ENCODE data around the gene TMEM131. TPM values are rescaled to one million over a fixed set of nuclear protein-coding genes. Genes with fewer than 3 reads are reported as not detected.

TMEM131 gene
- total RNA-seq, 1 donor from 2014 or later: 59.4 TPM

- Mint-ChIP-seq H3K4me3 (no peak overlapping the region), H3K9me3 (no peaks in the 10 kb centered on the region), H3K4me1 (peaks cover 28% of the 10 kb centered on the region), H3K27me3 (ENCODE audit: insufficient read depth, low read depth) (peaks cover 6% of the 10 kb centered on the region), H3K36me3 (peaks cover 11% of the 10 kb centered on the region), H3K27ac (no peak overlapping the region)
- no peak for DNase-seq (ENCODE audit: low spot score)
- H3K79me2 ChIP-seq (ENCODE audit: low read depth): no peaks in the 10 kb centered on the region
- H3K36me3 ChIP-seq: no peaks in the 10 kb centered on the region
- peaks cover 11% of the 10 kb centered on the region for H3F3A ChIP-seq (ENCODE audit: low read depth)
- H3K4me1 ChIP-seq: peaks cover 17% of the 10 kb centered on the region
- no peaks in the 10 kb centered on the region for H3K27me3 ChIP-seq
- H4K20me1 ChIP-seq (ENCODE audit: low read depth): no peaks in the 10 kb centered on the region
- peak overlapping the region; percentile 36 for H3K4me2 ChIP-seq
- H3K9ac ChIP-seq: no peak overlapping the region
- no peak overlapping the region for H3K4me3 ChIP-seq
- H3K27ac ChIP-seq: no peak overlapping the region
- no peak overlapping the region for H2AFZ ChIP-seq (replicated peaks)
- no peaks in the 10 kb centered on the region for H3K9me3 ChIP-seq (ENCODE audit: low read depth)
- TF ChIP-seq EZH2phosphoT487 (IDR thresholded peaks at IDR 0.05) (no peak), EZH2 (IDR thresholded peaks at IDR 0.05) (no peak), CTCF (IDR thresholded peaks at IDR 0.05) (no peak)
Observed at GRCh38 chr2:97752342-97753334, 243.1 kb downstream of the TMEM131 start.

GRCh38 chr2:97751752-97752151, 244.0 kb downstream of the TMEM131 start:
- H3K36me3 Mint-ChIP-seq: peaks cover 7% of the 10 kb centered on the region
- no peak overlapping the region for H3K27ac Mint-ChIP-seq
- H3K79me2 ChIP-seq (ENCODE audit: low read depth): no peaks in the 10 kb centered on the region
- peaks cover 11% of the 10 kb centered on the region for H3F3A ChIP-seq (ENCODE audit: low read depth)
- H3K4me1 ChIP-seq: peaks cover 17% of the 10 kb centered on the region
- TF ChIP-seq EZH2 (IDR thresholded peaks at IDR 0.05) (no peak), CTCF (IDR thresholded peaks at IDR 0.05) (no peak), EZH2phosphoT487 (IDR thresholded peaks at IDR 0.05) (no peak)
- H3K9me3 Mint-ChIP-seq: no peaks in the 10 kb centered on the region
- peaks cover 31% of the 10 kb centered on the region for H3K4me1 Mint-ChIP-seq
- no peak overlapping the region for H3K9ac ChIP-seq
- H3K27me3 ChIP-seq: no peaks in the 10 kb centered on the region
- H3K4me2 ChIP-seq: peak overlapping the region; percentile 36
- no peak overlapping the region for H3K27ac ChIP-seq
- peaks cover 6% of the 10 kb centered on the region for H3K27me3 Mint-ChIP-seq (ENCODE audit: insufficient read depth, low read depth)
- H3K4me3 Mint-ChIP-seq: no peak overlapping the region
- H4K20me1 ChIP-seq (ENCODE audit: low read depth): no peaks in the 10 kb centered on the region
- H2AFZ ChIP-seq (replicated peaks): peak overlapping the region; percentile 55
- no peaks in the 10 kb centered on the region for H3K9me3 ChIP-seq (ENCODE audit: low read depth)
- no peak for DNase-seq (ENCODE audit: low spot score)
- H3K4me3 ChIP-seq: no peak overlapping the region
- H3K36me3 ChIP-seq: no peaks in the 10 kb centered on the region

- Mint-ChIP-seq H3K27ac (no peak overlapping the region), H3K4me3 (no peak overlapping the region), H3K9me3 (no peaks in the 10 kb centered on the region), H3K4me1 (peaks cover 31% of the 10 kb centered on the region), H3K36me3 (peaks cover 2% of the 10 kb centered on the region), H3K27me3 (ENCODE audit: insufficient read depth, low read depth) (peaks cover 3% of the 10 kb centered on the region)
- H3K9me3 ChIP-seq (ENCODE audit: low read depth): no peaks in the 10 kb centered on the region
- no peaks in the 10 kb centered on the region for H4K20me1 ChIP-seq (ENCODE audit: low read depth)
- no peak overlapping the region for H3K4me3 ChIP-seq
- DNase-seq (ENCODE audit: low spot score): no peak
- H3K9ac ChIP-seq: no peak overlapping the region
- TF ChIP-seq CTCF (IDR thresholded peaks at IDR 0.05) (no peak), EZH2 (IDR thresholded peaks at IDR 0.05) (no peak), EZH2phosphoT487 (IDR thresholded peaks at IDR 0.05) (no peak)
- no peak overlapping the region for H2AFZ ChIP-seq (replicated peaks)
- no peaks in the 10 kb centered on the region for H3K27me3 ChIP-seq
- H3K79me2 ChIP-seq (ENCODE audit: low read depth): no peaks in the 10 kb centered on the region
- H3K4me2 ChIP-seq: no peak overlapping the region
- peaks cover 17% of the 10 kb centered on the region for H3K4me1 ChIP-seq
- no peaks in the 10 kb centered on the region for H3K36me3 ChIP-seq
- no peak overlapping the region for H3K27ac ChIP-seq
- peaks cover 9% of the 10 kb centered on the region for H3F3A ChIP-seq (ENCODE audit: low read depth)
Observed at GRCh38 chr2:97750017-97750416, 245.7 kb downstream of the TMEM131 start.
